Measurements from ENCODE around the gene ZNF408. TPM values are rescaled to one million over a fixed set of nuclear protein-coding genes. Genes with fewer than 3 reads are reported as not detected.
A peak's percentile ranks its signal among the peaks of the same experiment; 100 is the strongest.

Gene ZNF408
- total RNA-seq, 1 experiment from 2014 or later: 14.5 TPM

DNA sequence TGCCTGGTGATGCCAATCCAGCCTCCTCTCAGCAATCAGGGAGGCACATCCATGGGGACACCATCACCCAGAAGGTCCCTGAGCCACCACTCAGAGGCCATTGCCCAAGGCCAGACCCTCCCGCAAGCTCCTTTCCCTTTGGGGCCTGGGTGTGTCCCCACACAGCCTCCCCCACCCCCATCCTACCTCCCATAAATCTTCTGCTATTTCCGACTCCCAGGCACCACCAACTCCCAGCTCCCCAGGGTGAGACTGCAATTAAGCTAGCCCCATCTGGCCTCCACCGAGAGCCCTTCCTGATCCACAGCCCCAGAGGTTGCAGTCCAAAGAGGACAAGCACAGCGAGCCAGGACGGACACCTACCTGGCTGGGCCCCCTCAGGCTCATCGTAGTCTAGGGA lies 6.8 kb upstream of the ZNF408 start:
- Mint-ChIP-seq H3K4me1 (ENCODE audit: insufficient read depth, unreplicated experiment) (peaks cover 15% of the 10 kb centered on the region), H3K27ac (ENCODE audit: low read depth, unreplicated experiment) (peak overlapping the region; percentile 88), H3K4me3 (ENCODE audit: unreplicated experiment) (no peak overlapping the region), H3K9me3 (ENCODE audit: unreplicated experiment) (no peaks in the 10 kb centered on the region), H3K36me3 (ENCODE audit: insufficient read depth, unreplicated experiment) (peaks cover 55% of the 10 kb centered on the region), H3K27me3 (ENCODE audit: insufficient read depth, unreplicated experiment) (no peaks in the 10 kb centered on the region)
- ChIA-PET CTCF (interaction anchor here (0.6 kb wide), 1 partner anchor 156 kb away, joined by 3 read pairs; no protein-coding TSS in a partner anchor), POLR2A (no interaction called here)
- BruUV-seq (replicated peaks): no TSS peak
- TF ChIP-seq, protein P1, sequence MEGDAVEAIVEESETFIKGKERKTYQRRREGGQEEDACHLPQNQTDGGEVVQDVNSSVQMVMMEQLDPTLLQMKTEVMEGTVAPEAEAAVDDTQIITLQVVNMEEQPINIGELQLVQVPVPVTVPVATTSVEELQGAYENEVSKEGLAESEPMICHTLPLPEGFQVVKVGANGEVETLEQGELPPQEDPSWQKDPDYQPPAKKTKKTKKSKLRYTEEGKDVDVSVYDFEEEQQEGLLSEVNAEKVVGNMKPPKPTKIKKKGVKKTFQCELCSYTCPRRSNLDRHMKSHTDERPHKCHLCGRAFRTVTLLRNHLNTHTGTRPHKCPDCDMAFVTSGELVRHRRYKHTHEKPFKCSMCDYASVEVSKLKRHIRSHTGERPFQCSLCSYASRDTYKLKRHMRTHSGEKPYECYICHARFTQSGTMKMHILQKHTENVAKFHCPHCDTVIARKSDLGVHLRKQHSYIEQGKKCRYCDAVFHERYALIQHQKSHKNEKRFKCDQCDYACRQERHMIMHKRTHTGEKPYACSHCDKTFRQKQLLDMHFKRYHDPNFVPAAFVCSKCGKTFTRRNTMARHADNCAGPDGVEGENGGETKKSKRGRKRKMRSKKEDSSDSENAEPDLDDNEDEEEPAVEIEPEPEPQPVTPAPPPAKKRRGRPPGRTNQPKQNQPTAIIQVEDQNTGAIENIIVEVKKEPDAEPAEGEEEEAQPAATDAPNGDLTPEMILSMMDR (IDR thresholded peaks at IDR 0.05; ENCODE audit: unreplicated experiment): no peak
- no peak for DNase-seq (ENCODE audit: unreplicated experiment)
- intact Hi-C loops (cut with micrococcal nuclease): no loop called here

DNA sequence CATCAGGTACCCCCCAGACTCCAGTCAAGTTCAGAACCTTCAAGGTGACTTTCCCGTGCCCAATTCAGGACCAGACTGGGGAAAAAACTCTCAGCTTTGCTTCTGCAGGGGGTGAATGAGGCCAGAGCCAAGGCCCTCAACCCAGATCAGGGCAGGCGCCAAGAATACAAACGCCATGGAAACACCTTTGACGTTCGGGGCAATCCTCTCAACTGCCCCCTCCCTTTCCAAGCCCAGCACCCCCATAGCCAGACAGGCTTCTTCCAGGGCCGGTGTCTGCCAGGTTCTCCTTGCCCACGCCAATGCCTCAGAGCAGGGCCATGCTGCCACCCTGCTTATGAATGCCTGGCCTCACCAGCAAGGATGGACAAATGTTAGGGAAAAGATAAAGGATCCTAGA lies 6.2 kb upstream of the ZNF408 start:
- Mint-ChIP-seq H3K9me3 (ENCODE audit: unreplicated experiment) (no peaks in the 10 kb centered on the region), H3K27me3 (ENCODE audit: insufficient read depth, unreplicated experiment) (no peaks in the 10 kb centered on the region), H3K4me3 (ENCODE audit: unreplicated experiment) (no peak overlapping the region), H3K36me3 (ENCODE audit: insufficient read depth, unreplicated experiment) (peaks cover 54% of the 10 kb centered on the region), H3K27ac (ENCODE audit: low read depth, unreplicated experiment) (peak overlapping the region; percentile 88), H3K4me1 (ENCODE audit: insufficient read depth, unreplicated experiment) (peaks cover 14% of the 10 kb centered on the region)
- intact Hi-C loops (cut with micrococcal nuclease): no loop called here
- DNase-seq (ENCODE audit: unreplicated experiment): no peak
- CTCF ChIA-PET: no interaction called here
- POLR2A ChIA-PET: no interaction called here
- TF ChIP-seq, protein P1 (IDR thresholded peaks at IDR 0.05; ENCODE audit: unreplicated experiment): no peak
- no TSS peak for BruUV-seq (replicated peaks)

DNA sequence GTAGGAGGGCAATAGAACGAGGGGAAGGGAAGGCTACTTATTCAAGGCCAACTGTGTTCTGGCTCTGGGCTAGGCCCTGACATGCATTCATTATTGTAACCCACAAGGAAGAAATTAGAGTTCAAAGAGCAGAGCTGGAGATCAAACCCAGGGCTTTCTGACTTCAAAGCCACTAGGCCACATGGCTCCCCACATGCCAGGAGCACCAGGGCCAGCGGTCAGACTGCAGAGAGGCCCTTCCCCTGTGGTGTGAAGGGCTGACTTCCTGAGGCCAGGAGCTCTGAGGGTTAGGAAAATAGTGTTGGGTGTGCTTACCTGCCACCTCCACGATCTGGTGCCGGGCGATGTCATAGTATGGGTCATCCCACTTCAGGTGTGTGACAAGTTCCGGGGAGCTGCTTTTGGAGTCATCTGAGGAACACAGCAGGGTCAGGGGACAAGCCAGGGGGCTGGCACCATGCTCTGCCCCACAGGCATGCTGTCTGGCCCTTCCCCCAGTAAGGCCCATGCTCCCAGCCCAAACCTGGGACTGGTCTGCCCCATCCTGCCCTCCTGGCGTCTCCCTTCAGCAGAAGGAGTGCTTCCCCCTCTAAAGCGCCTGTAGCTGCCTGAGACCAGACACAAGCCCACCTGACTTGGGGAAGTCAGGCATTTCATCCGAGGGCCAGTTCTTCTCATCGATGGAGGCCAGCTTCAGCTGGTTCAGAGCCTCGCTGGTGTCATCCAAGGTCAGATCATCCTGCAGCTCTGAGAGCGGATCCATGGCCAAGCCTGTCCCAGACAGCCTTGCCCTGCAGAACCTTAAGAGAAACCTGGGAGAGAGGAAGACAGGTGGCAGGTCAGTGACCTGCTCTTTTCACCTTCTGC lies 5.3 kb upstream of the ZNF408 start:
- no peak for DNase-seq (ENCODE audit: unreplicated experiment)
- H3K4me1 Mint-ChIP-seq (ENCODE audit: insufficient read depth, unreplicated experiment): peaks cover 14% of the 10 kb centered on the region
- no peaks in the 10 kb centered on the region for H3K9me3 Mint-ChIP-seq (ENCODE audit: unreplicated experiment)
- peak overlapping the region; percentile 88 for H3K27ac Mint-ChIP-seq (ENCODE audit: low read depth, unreplicated experiment)
- CTCF ChIA-PET: interaction anchor here (0.6 kb wide), 1 partner anchor 45 kb away, joined by 5 read pairs; no protein-coding TSS in a partner anchor
- intact Hi-C loops (cut with micrococcal nuclease): no loop called here
- BruUV-seq (replicated peaks): no TSS peak
- no peak overlapping the region for H3K4me3 Mint-ChIP-seq (ENCODE audit: unreplicated experiment)
- no peaks in the 10 kb centered on the region for H3K27me3 Mint-ChIP-seq (ENCODE audit: insufficient read depth, unreplicated experiment)
- TF ChIP-seq, protein P1 (IDR thresholded peaks at IDR 0.05; ENCODE audit: unreplicated experiment): no peak
- peaks cover 50% of the 10 kb centered on the region for H3K36me3 Mint-ChIP-seq (ENCODE audit: insufficient read depth, unreplicated experiment)
- POLR2A ChIA-PET: interaction anchor here (7.0 kb wide), 1 partner anchor 9 kb away, joined by 150 read pairs; no protein-coding TSS in a partner anchor

DNA sequence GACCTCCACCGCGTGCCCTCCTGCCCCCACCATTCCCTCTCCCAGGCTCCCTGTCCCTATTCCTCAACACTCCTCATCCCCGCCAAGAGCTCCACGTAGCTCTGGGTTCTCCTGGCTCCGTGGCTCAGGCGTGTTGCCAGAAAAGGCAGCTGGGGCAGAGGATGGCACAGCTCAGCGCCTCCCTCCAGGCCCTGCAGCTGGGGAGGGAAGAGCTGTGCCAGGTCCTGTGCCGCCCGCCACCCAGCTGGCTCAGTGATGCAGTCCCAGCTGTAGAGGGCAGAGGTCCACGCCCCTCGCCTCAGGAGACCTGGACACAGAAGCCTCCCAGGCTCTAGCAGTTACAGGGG lies 4.6 kb upstream of the ZNF408 start:
- ChIA-PET POLR2A (interaction anchor here (7.0 kb wide), 1 partner anchor 10 kb away, joined by 150 read pairs; no protein-coding TSS in a partner anchor), CTCF (interaction anchor here (0.6 kb wide), 1 partner anchor 46 kb away, joined by 5 read pairs; no protein-coding TSS in a partner anchor)
- Mint-ChIP-seq H3K9me3 (ENCODE audit: unreplicated experiment) (no peaks in the 10 kb centered on the region), H3K4me3 (ENCODE audit: unreplicated experiment) (no peak overlapping the region), H3K36me3 (ENCODE audit: insufficient read depth, unreplicated experiment) (peaks cover 52% of the 10 kb centered on the region), H3K27me3 (ENCODE audit: insufficient read depth, unreplicated experiment) (no peaks in the 10 kb centered on the region), H3K27ac (ENCODE audit: low read depth, unreplicated experiment) (no peak overlapping the region), H3K4me1 (ENCODE audit: insufficient read depth, unreplicated experiment) (peaks cover 14% of the 10 kb centered on the region)
- intact Hi-C loops (cut with micrococcal nuclease): no loop called here
- no peak for DNase-seq (ENCODE audit: unreplicated experiment)
- no TSS peak for BruUV-seq (replicated peaks)
- TF ChIP-seq, protein P1 (IDR thresholded peaks at IDR 0.05; ENCODE audit: unreplicated experiment): no peak
